ENCODE measurements around the gene DENND1A.

DENND1A gene

GRCh38 chr9:123657941-123658340, 272.0 kb downstream of the DENND1A start:
- H3K9me3 Mint-ChIP-seq = peaks cover 15% of the 10 kb centered on the region

GRCh38 chr9:123657099-123657498, 272.8 kb downstream of the DENND1A start:
- intact Hi-C loops (cut with micrococcal nuclease) = no loop called here
- H3K4me3 Mint-ChIP-seq = no peak overlapping the region
- H3K27me3 Mint-ChIP-seq = no peaks in the 10 kb centered on the region
- peaks cover 9% of the 10 kb centered on the region for H3K9me3 Mint-ChIP-seq
- H3K27ac Mint-ChIP-seq = no peak overlapping the region
- H3K36me3 Mint-ChIP-seq (ENCODE audit: low read depth) = peaks cover 61% of the 10 kb centered on the region
- peaks cover 29% of the 10 kb centered on the region for H3K4me1 Mint-ChIP-seq (ENCODE audit: low read depth)

More at GRCh38 chr9:123657941-123658340, 272.0 kb downstream of the DENND1A start:
- Mint-ChIP-seq H3K27ac (no peak overlapping the region), H3K36me3 (ENCODE audit: low read depth) (peaks cover 58% of the 10 kb centered on the region), H3K27me3 (no peaks in the 10 kb centered on the region), H3K4me1 (ENCODE audit: low read depth) (peaks cover 36% of the 10 kb centered on the region), H3K4me3 (no peak overlapping the region)
- intact Hi-C loops (cut with micrococcal nuclease) = no loop called here

GRCh38 chr9:123656565-123656964, 273.4 kb downstream of the DENND1A start:
- Mint-ChIP-seq H3K9me3 (peaks cover 4% of the 10 kb centered on the region), H3K27me3 (no peaks in the 10 kb centered on the region), H3K27ac (no peak overlapping the region), H3K4me1 (ENCODE audit: low read depth) (peaks cover 23% of the 10 kb centered on the region), H3K4me3 (no peak overlapping the region), H3K36me3 (ENCODE audit: low read depth) (peaks cover 60% of the 10 kb centered on the region)
- intact Hi-C loops (cut with micrococcal nuclease) = no loop called here

- Mint-ChIP-seq H3K4me3 (no peak overlapping the region), H3K9me3 (no peaks in the 10 kb centered on the region), H3K4me1 (ENCODE audit: low read depth) (peaks cover 16% of the 10 kb centered on the region), H3K27ac (no peak overlapping the region), H3K36me3 (ENCODE audit: low read depth) (peaks cover 62% of the 10 kb centered on the region), H3K27me3 (no peaks in the 10 kb centered on the region)
- intact Hi-C loops (cut with micrococcal nuclease) = no loop called here
These were observed 274.1 kb downstream of the DENND1A start for GRCh38 chr9:123655681-123656423.

DNA sequence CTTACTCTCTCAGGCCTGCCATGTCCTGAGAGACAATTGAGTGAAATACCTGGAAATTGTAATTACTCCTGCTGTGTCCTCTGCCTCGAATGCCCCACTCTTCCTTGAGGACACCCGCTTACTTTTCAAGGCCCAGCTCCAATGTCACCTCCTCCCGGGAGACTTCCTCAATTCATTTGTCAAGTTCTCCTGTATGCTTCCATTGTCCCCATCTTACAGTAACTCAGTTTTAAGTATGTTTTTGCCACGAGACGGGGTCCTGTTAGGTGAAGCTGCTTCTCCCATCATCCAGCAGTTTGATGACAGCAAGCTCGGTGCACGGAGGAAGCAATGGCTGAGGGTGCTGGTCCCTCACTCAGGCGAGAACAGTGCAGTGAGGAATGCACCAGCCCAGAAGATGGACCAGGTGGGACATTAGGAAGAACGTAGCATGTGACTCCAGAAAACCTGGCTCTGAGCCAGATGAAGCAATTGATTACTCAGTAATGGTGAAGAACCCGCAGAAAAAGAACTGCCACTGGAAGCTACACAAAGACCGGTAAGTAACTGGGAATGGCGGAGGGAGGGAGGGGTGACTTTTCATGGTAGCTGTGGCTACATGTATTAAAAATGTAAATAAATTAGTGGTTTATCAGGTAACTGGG, 274.8 kb downstream of the DENND1A start:
- H3K9me3 Mint-ChIP-seq = no peaks in the 10 kb centered on the region

GRCh38 chr9:123654218-123654993, 275.5 kb downstream of the DENND1A start:
- peaks cover 7% of the 10 kb centered on the region for H3K4me1 Mint-ChIP-seq (ENCODE audit: low read depth)
- intact Hi-C loops (cut with micrococcal nuclease) = no loop called here
- no peak overlapping the region for H3K4me3 Mint-ChIP-seq
- H3K36me3 Mint-ChIP-seq (ENCODE audit: low read depth) = peaks cover 64% of the 10 kb centered on the region
- H3K9me3 Mint-ChIP-seq = no peaks in the 10 kb centered on the region
- no peaks in the 10 kb centered on the region for H3K27me3 Mint-ChIP-seq
- no peak overlapping the region for H3K27ac Mint-ChIP-seq

More for the DNA sequence above, 274.8 kb downstream of the DENND1A start:
- intact Hi-C loops (cut with micrococcal nuclease) = no loop called here
- peaks cover 12% of the 10 kb centered on the region for H3K4me1 Mint-ChIP-seq (ENCODE audit: low read depth)
- peaks cover 65% of the 10 kb centered on the region for H3K36me3 Mint-ChIP-seq (ENCODE audit: low read depth)
- no peaks in the 10 kb centered on the region for H3K27me3 Mint-ChIP-seq
- H3K27ac Mint-ChIP-seq = no peak overlapping the region
- no peak overlapping the region for H3K4me3 Mint-ChIP-seq

- H3K36me3 Mint-ChIP-seq (ENCODE audit: low read depth) = peaks cover 74% of the 10 kb centered on the region
- no peaks in the 10 kb centered on the region for H3K4me1 Mint-ChIP-seq (ENCODE audit: low read depth)
- intact Hi-C loops (cut with micrococcal nuclease) = no loop called here
- H3K9me3 Mint-ChIP-seq = no peaks in the 10 kb centered on the region
- H3K27ac Mint-ChIP-seq = no peak overlapping the region
- H3K27me3 Mint-ChIP-seq = no peaks in the 10 kb centered on the region
- H3K4me3 Mint-ChIP-seq = no peak overlapping the region
These were observed 277.5 kb downstream of the DENND1A start for GRCh38 chr9:123652416-123652815.

- H3K27me3 Mint-ChIP-seq = no peaks in the 10 kb centered on the region
- intact Hi-C loops (cut with micrococcal nuclease) = no loop called here
- H3K4me1 Mint-ChIP-seq (ENCODE audit: low read depth) = no peaks in the 10 kb centered on the region
- H3K36me3 Mint-ChIP-seq (ENCODE audit: low read depth) = peaks cover 75% of the 10 kb centered on the region
- H3K4me3 Mint-ChIP-seq = no peak overlapping the region
- H3K9me3 Mint-ChIP-seq = no peaks in the 10 kb centered on the region
- no peak overlapping the region for H3K27ac Mint-ChIP-seq
These were observed 278.1 kb downstream of the DENND1A start for GRCh38 chr9:123651871-123652270.

- Mint-ChIP-seq H3K9me3 (no peaks in the 10 kb centered on the region), H3K27me3 (no peaks in the 10 kb centered on the region), H3K36me3 (ENCODE audit: low read depth) (peaks cover 75% of the 10 kb centered on the region), H3K4me3 (no peak overlapping the region), H3K4me1 (ENCODE audit: low read depth) (no peaks in the 10 kb centered on the region), H3K27ac (no peak overlapping the region)
- intact Hi-C loops (cut with micrococcal nuclease) = no loop called here
These were observed 278.7 kb downstream of the DENND1A start for GRCh38 chr9:123651273-123651672.

GRCh38 chr9:123649909-123650308, 280.0 kb downstream of the DENND1A start:
- intact Hi-C loops (cut with micrococcal nuclease) = no loop called here
- H3K4me3 Mint-ChIP-seq = no peak overlapping the region
- H3K4me1 Mint-ChIP-seq (ENCODE audit: low read depth) = no peaks in the 10 kb centered on the region
- peaks cover 71% of the 10 kb centered on the region for H3K36me3 Mint-ChIP-seq (ENCODE audit: low read depth)
- no peaks in the 10 kb centered on the region for H3K9me3 Mint-ChIP-seq
- no peak overlapping the region for H3K27ac Mint-ChIP-seq
- H3K27me3 Mint-ChIP-seq = no peaks in the 10 kb centered on the region

DNA sequence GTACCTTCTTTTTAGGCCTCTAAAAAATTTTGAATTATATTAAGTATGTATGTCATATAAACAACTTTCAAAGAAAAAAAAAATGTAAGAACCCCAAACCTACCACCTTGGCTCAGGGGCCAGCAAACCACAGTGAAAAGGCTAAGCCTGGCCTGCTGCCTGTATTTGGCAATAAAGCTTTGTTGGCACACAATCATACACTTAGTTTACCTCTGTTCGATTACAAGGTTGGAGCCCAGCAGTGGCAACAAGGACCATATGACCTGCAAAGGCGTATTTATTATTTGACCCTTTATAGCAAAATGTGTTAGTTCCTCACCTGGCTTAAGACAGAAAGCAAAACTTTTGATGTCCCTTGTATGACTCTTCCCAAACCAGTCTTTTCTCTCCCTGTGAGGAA, 282.8 kb downstream of the DENND1A start:
- Mint-ChIP-seq H3K27me3 (no peaks in the 10 kb centered on the region), H3K4me3 (no peak overlapping the region), H3K9me3 (no peaks in the 10 kb centered on the region), H3K27ac (no peak overlapping the region), H3K36me3 (ENCODE audit: low read depth) (peaks cover 67% of the 10 kb centered on the region), H3K4me1 (ENCODE audit: low read depth) (no peaks in the 10 kb centered on the region)
- intact Hi-C loops (cut with micrococcal nuclease) = no loop called here

DNA sequence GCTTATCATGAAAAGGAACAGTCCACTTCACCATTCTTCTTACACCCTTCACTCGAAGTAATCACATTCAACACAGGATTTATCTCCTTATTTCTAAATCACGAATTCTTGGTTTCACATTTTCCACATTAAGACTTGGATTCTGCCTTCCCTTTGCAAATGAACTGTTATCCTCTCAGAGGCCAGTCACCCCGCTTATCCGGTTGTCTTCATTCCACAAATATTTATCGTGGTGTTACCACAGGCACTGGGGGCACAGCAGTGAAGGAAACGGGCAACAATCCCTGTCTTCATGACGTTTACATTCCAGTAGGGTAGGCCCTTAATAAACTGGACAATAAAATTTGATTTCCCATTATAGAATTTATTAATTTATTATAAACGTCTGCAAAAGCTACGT, 284.2 kb downstream of the DENND1A start:
- no peak overlapping the region for H3K27ac Mint-ChIP-seq
- H3K27me3 Mint-ChIP-seq = no peaks in the 10 kb centered on the region
- intact Hi-C loops (cut with micrococcal nuclease) = no loop called here
- H3K9me3 Mint-ChIP-seq = no peaks in the 10 kb centered on the region
- H3K4me3 Mint-ChIP-seq = no peak overlapping the region
- H3K36me3 Mint-ChIP-seq (ENCODE audit: low read depth) = peaks cover 57% of the 10 kb centered on the region
- H3K4me1 Mint-ChIP-seq (ENCODE audit: low read depth) = no peaks in the 10 kb centered on the region

DNA sequence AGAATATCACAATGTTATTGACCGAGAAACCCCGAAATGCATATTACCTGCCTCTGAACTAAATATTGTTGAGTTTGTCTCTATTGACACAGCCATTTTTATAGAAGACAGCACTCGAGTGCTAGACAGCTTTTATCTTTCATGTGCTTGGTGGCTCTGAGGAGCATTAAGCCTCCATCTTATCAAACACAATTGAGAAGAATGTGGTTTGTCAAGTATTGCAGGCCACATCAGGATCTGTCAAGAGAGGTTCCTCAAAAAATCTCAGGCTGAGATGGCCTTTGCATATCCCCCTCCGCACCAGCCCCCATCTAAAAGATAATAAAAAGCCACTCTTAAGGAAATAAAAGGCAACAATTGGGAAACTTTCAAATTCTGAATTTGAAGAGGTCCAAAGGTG, 284.8 kb downstream of the DENND1A start:
- Mint-ChIP-seq H3K4me3 (no peak overlapping the region), H3K27me3 (no peaks in the 10 kb centered on the region), H3K4me1 (ENCODE audit: low read depth) (no peaks in the 10 kb centered on the region), H3K9me3 (no peaks in the 10 kb centered on the region), H3K36me3 (ENCODE audit: low read depth) (peaks cover 50% of the 10 kb centered on the region), H3K27ac (no peak overlapping the region)
- intact Hi-C loops (cut with micrococcal nuclease) = no loop called here

DNA sequence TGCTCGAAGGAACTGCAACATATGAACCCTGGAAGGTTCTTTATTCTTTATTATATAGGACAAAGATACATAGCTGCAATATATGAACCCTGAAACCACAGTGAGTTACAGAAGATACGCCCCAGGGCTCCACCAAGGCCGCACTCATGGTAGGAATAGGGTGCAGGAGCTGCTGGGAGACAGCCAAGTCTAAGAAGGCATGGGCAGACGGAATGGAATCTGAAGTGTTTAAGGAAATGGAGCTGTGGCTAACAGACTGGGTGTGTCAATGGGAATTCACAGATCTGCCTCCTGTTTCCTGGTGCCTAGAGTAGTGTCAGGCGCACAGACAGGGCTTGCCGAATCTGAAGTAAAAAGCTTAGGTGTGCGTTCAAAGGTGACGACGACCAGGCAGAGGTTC, 286.4 kb downstream of the DENND1A start:
- no peak overlapping the region for H3K27ac Mint-ChIP-seq
- no peaks in the 10 kb centered on the region for H3K27me3 Mint-ChIP-seq
- peaks cover 47% of the 10 kb centered on the region for H3K36me3 Mint-ChIP-seq (ENCODE audit: low read depth)
- H3K4me3 Mint-ChIP-seq = no peak overlapping the region
- intact Hi-C loops (cut with micrococcal nuclease) = no loop called here
- peaks cover under 1% of the 10 kb centered on the region for H3K4me1 Mint-ChIP-seq (ENCODE audit: low read depth)
- H3K9me3 Mint-ChIP-seq = no peaks in the 10 kb centered on the region

Data from dendritic cell treated with granulocyte-macrophage colony-stimulating factor and Interleukin-4, amounts not matched to agents 40 ng/mL and 50 ng/mL, for 4 days (primary cell).